HG02642 (cell line): ENCODE measurements around the gene DUSP8.
"Not testable (repeated sequence)": the region's sequence is repeated elsewhere in the genome, so short reads cannot be mapped to it uniquely, and the experiment has no call there.

Source experiments
- ATAC-seq: cut with Tn5 transposase; IDR thresholded peaks from one replicate; pipeline ENCODE4 v1.9.1; 2021; ENCODE audit warnings: mild to moderate bottlenecking; ENCODE audit not compliant: unreplicated experiment, poor library complexity

DUSP8 gene

GRCh38 chr11:1589996-1590395 lies 17.9 kb upstream of the DUSP8 start:
- ATAC-seq: no peak

- not testable (repeated sequence) for ATAC-seq
Measured at GRCh38 chr11:1589191-1589963, 17.3 kb upstream of the DUSP8 start.

GRCh38 chr11:1586699-1587098 lies 14.6 kb upstream of the DUSP8 start:
- no peak for ATAC-seq

GRCh38 chr11:1584661-1585370 lies 12.7 kb upstream of the DUSP8 start, which contains the start of gene KRTAP5-1:
Gene KRTAP5-1 (minus strand): TSS chr11:1585283. CDS start chr11:1585249, 34 bp downstream.
- not testable (repeated sequence) for ATAC-seq

- ATAC-seq: not testable (repeated sequence)
Measured at GRCh38 chr11:1582909-1583308, 10.8 kb upstream of the DUSP8 start.

GRCh38 chr11:1581976-1582375 lies 9.9 kb upstream of the DUSP8 start:
- ATAC-seq: no peak

GRCh38 chr11:1576825-1577224 lies 4.8 kb upstream of the DUSP8 start:
- no peak for ATAC-seq

- ATAC-seq: not testable (repeated sequence)
Measured at GRCh38 chr11:1575756-1576155, 3.7 kb upstream of the DUSP8 start.

GRCh38 chr11:1574933-1575242 lies 2.8 kb upstream of the DUSP8 start:
- ATAC-seq: no peak

GRCh38 chr11:1574238-1574932 lies 2.3 kb upstream of the DUSP8 start:
- no peak for ATAC-seq

- ATAC-seq: no peak
Measured at GRCh38 chr11:1573903-1574237, 1.8 kb upstream of the DUSP8 start.

GRCh38 chr11:1573077-1573902 lies 1.2 kb upstream of the DUSP8 start:
- no peak for ATAC-seq

GRCh38 chr11:1571760-1572196 lies 293 bp downstream of the DUSP8 start:
- no peak for ATAC-seq

- ATAC-seq: no peak
Measured at GRCh38 chr11:1570896-1571759, 943 bp downstream of the DUSP8 start.

GRCh38 chr11:1570531-1570895 lies 1.6 kb downstream of the DUSP8 start:
- ATAC-seq: no peak

- no peak for ATAC-seq
Measured at GRCh38 chr11:1570001-1570453, 2.0 kb downstream of the DUSP8 start.

- ATAC-seq: no peak
Measured at GRCh38 chr11:1569251-1569780, 2.8 kb downstream of the DUSP8 start.

- ATAC-seq: no peak
Measured at GRCh38 chr11:1568441-1568911, 3.6 kb downstream of the DUSP8 start.

GRCh38 chr11:1567721-1568100 lies 4.4 kb downstream of the DUSP8 start:
- no peak for ATAC-seq
